GM11168 (cell line): ENCODE data around the gene IGF2BP2.
"Not testable (repeated sequence)": the region's sequence is repeated elsewhere in the genome, so short reads cannot be mapped to it uniquely, and the experiment has no call there.

ENCODE experiments used
- in situ Hi-C: fragments of 300-500 bp; cut with MboI; formaldehyde crosslinking; loops from one replicate; pipeline ENCODE4 v1.12.0; 2022; ENCODE audit warnings: low sequenced_read_pairs; ENCODE audit not compliant: unreplicated experiment

IGF2BP2 gene

GRCh38 chr3:185813205-185813604 lies 11.6 kb downstream of the IGF2BP2 start:
- in situ Hi-C loops = no loop called here

- in situ Hi-C loops = no loop called here
Observed at GRCh38 chr3:185807445-185808068, 17.3 kb downstream of the IGF2BP2 start.

- in situ Hi-C loops = not testable (repeated sequence)
Observed at GRCh38 chr3:185798831-185799110, 26.1 kb downstream of the IGF2BP2 start.

- in situ Hi-C loops = no loop called here
Observed at GRCh38 chr3:185797993-185798830, 26.6 kb downstream of the IGF2BP2 start.

GRCh38 chr3:185797108-185797881 lies 27.5 kb downstream of the IGF2BP2 start:
- in situ Hi-C loops = no loop called here

- in situ Hi-C loops = no loop called here
Observed at GRCh38 chr3:185796431-185797107, 28.3 kb downstream of the IGF2BP2 start.

- in situ Hi-C loops = no loop called here
Observed at GRCh38 chr3:185793381-185793780, 31.5 kb downstream of the IGF2BP2 start.

- in situ Hi-C loops = no loop called here
Observed at GRCh38 chr3:185792955-185793354, 31.9 kb downstream of the IGF2BP2 start.

- in situ Hi-C loops = no loop called here
Observed at GRCh38 chr3:185789891-185790830, 34.7 kb downstream of the IGF2BP2 start.

- in situ Hi-C loops = no loop called here
Observed at GRCh38 chr3:185789134-185789533, 35.7 kb downstream of the IGF2BP2 start.

GRCh38 chr3:185788292-185788691 lies 36.5 kb downstream of the IGF2BP2 start:
- in situ Hi-C loops = no loop called here

GRCh38 chr3:185786956-185787877 lies 37.6 kb downstream of the IGF2BP2 start:
- in situ Hi-C loops = no loop called here

GRCh38 chr3:185786258-185786657 lies 38.6 kb downstream of the IGF2BP2 start:
- in situ Hi-C loops = not testable (repeated sequence)

GRCh38 chr3:185784317-185784716 lies 40.5 kb downstream of the IGF2BP2 start:
- in situ Hi-C loops = no loop called here

GRCh38 chr3:185781759-185782158 lies 43.1 kb downstream of the IGF2BP2 start:
- in situ Hi-C loops = no loop called here

GRCh38 chr3:185779461-185779860 lies 45.4 kb downstream of the IGF2BP2 start:
- in situ Hi-C loops = no loop called here

- in situ Hi-C loops = no loop called here
Observed at GRCh38 chr3:185778821-185779220, 46.0 kb downstream of the IGF2BP2 start.

GRCh38 chr3:185778094-185778493 lies 46.7 kb downstream of the IGF2BP2 start:
- in situ Hi-C loops = no loop called here

- in situ Hi-C loops = no loop called here
Observed at GRCh38 chr3:185770109-185770508, 54.7 kb downstream of the IGF2BP2 start.
